Right atrium auricular region (tissue), 2 donors: Measurements from ENCODE around the gene DYNC1I1. TPM values are rescaled to one million over a fixed set of nuclear protein-coding genes. Genes with fewer than 3 reads are reported as not detected.

Source experiments
- total RNA-seq, 2 donors: library from RNA; depleted of rRNA; stranded (reverse); fragments of >200 nt; gene quantifications; one replicate each; pipeline ENCODE4 v1.1.0, GENCODE V29; 2016

The DYNC1I1 gene
- total RNA-seq, 2 donors from 2014 or later = 14.1 to 41.3 TPM

Other genes starting within 250 kb of the DYNC1I1 start
- gene PDK4, start 176.0 kb upstream of the DYNC1I1 start, total RNA-seq = 100 to 1,000 TPM; 337 to 712 TPM